GM12801 (cell line): ENCODE results near the gene TECR.

ENCODE experiments used
- CTCF ChIP-seq: IDR thresholded peaks from one replicate; pipeline ENCODE4 v1.5.1; 2011; ENCODE audit warnings: control low read depth; ENCODE audit not compliant: insufficient read length; ENCODE audit errors: extremely low read depth

TECR gene

DNA sequence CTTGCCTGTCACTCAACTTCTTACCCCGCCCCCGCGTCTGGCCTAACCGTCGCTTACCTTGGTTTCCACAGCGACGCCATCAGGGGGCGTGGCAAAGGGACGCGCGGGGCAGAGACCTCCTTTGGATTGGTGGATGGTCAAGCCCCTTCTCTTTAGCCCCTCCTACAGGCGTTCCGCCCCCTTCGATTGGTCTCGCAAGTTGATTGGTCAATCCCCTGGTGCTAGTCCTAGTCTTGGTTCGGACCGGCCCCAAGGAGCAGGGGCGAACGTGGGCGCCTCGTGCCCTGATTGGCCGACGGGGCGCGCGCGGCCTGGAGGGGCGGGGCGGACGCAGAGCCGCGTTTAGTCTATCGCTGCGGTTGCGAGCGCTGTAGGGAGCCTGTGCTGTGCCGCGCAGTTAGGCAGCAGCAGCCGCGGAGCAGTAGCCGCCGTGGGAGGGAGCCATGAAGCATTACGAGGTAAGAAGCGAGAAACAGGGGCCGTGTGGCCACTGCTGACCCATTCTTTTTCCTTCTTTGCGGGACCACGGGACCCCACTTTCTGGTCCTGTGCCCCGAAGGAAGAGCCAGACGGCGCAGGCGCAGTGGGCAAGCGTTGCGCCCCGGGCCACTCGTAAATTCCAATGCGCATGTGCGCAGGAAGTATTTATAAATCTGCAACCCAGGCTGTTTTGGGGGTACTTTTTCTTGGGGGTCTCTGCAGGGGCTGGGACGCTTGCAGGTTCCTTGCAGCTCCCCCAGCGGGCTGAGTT, at the start of gene TECR:
TSS of gene TECR (plus strand) at position 341 of the 751 bp plus-strand sequence. CDS start at position 444, 103 bp downstream.
- TF ChIP-seq CTCF: no peak

DNA sequence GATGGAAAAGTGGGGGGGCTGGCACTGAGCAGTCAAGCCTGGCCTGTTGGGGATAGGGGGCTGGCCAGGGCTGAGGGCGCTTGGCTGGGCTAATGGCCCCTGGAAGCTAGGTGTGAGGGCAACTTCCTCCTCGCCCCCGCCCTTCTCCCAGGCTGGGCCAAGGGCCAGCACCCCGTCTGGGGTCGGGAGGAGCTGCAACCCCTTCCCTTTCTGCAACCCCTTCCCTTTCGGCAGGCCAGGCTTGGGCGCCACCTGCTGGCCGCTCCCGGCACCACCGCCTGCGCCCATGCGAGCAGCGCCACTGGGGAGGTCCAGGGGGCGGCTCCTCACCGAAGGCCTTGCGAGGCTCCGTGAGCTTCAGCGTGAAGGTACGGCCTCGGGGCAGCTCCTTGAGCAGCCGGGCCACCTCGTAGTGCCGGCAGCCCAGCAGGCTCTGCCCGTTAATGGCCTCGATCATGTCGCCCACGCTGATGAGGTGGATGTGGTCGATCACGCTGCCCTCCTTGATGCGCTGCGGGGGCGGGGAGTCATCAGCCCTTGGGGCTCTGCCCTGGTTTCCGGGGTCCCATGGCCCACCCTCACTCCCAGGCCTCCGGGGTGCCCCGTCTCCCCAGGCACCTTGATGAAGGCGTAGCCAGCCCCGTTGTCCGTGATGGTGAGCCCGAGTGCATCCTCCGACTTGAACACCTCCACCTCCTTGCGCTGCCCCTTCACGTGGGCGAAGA, 49.3 kb upstream of the TECR start:
- no peak for TF ChIP-seq CTCF

- no peak for TF ChIP-seq CTCF
Measured at GRCh38 chr19:14480700-14481079, 48.7 kb upstream of the TECR start.

DNA sequence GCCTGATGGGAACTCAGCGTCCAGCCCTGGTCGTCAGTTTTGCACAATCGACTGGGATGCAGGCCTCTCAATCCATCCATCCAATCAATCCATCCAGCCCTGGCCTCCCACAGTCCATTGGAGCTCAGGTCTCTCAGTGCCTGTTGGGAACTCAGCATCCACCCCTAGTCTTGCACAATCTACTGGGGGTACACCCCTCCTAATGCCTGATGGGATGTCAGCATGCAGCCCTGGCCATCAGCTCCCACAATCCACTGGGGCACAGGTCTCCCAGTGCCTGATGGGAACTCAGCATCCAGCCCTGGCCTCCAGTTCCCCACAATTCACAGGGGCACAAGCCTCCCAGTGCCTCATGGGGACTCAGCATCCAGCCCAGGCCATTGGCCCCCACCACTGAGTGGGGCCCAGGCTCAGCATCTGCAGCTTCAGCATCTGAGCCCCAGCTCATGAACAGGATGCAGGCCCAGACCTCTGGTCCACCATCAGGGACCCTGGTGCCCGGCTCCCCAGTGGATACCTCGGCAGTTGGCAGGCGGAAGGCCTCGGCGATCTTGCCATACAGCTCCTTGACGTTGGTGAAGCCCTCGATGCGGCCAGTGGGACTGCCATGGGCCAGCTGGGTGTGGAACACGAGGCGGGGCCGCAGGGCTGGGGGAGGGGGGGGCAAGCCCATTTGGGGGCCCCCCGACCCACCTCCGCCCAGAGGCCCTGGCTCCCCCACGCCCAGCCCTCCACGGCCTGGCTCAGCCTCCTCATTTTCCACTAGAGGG, 47.0 kb upstream of the TECR start:
- no peak for TF ChIP-seq CTCF

- TF ChIP-seq CTCF: no peak
Measured at GRCh38 chr19:14487370-14488125, 41.8 kb upstream of the TECR start.

- no peak for TF ChIP-seq CTCF
Measured at GRCh38 chr19:14492756-14493337, 36.5 kb upstream of the TECR start.

- TF ChIP-seq CTCF: no peak
Measured at GRCh38 chr19:14494411-14494810, 35.0 kb upstream of the TECR start.
